ENCODE measurements around the gene ZNF185.

ZNF185 gene

DNA sequence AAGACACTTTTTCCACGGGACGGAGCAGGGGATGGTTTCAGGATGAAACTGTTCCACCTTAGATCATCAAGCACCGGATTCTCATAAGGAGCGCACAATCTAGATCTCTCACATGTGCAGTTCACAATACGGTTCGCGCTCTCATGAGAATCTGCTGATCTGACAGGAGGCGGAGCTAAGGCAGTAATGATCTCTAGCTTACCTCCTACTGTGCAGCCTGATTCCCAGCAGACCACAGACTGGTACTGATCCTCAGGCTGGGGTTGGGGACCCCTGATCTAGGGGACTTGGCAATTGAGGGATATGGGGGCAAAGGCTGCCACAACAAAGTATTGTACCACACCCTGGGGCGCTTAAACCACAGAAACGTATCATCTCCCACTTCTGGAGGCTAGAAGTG lies 25.7 kb downstream of the ZNF185 start:
- no peak overlapping the region for H3K27ac Mint-ChIP-seq
- H3K27me3 Mint-ChIP-seq (ENCODE audit: low read depth, poor library complexity) = no peaks in the 10 kb centered on the region
- H3K36me3 Mint-ChIP-seq (ENCODE audit: low read depth) = no peaks in the 10 kb centered on the region
- H3K4me1 Mint-ChIP-seq = peaks cover 24% of the 10 kb centered on the region
- H3K9me3 Mint-ChIP-seq = peaks cover 55% of the 10 kb centered on the region
- no peak overlapping the region for H3K4me3 Mint-ChIP-seq
- TF ChIP-seq, protein P1, sequence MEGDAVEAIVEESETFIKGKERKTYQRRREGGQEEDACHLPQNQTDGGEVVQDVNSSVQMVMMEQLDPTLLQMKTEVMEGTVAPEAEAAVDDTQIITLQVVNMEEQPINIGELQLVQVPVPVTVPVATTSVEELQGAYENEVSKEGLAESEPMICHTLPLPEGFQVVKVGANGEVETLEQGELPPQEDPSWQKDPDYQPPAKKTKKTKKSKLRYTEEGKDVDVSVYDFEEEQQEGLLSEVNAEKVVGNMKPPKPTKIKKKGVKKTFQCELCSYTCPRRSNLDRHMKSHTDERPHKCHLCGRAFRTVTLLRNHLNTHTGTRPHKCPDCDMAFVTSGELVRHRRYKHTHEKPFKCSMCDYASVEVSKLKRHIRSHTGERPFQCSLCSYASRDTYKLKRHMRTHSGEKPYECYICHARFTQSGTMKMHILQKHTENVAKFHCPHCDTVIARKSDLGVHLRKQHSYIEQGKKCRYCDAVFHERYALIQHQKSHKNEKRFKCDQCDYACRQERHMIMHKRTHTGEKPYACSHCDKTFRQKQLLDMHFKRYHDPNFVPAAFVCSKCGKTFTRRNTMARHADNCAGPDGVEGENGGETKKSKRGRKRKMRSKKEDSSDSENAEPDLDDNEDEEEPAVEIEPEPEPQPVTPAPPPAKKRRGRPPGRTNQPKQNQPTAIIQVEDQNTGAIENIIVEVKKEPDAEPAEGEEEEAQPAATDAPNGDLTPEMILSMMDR (IDR thresholded peaks at IDR 0.05) = no peak
- no peak for DNase-seq

DNA sequence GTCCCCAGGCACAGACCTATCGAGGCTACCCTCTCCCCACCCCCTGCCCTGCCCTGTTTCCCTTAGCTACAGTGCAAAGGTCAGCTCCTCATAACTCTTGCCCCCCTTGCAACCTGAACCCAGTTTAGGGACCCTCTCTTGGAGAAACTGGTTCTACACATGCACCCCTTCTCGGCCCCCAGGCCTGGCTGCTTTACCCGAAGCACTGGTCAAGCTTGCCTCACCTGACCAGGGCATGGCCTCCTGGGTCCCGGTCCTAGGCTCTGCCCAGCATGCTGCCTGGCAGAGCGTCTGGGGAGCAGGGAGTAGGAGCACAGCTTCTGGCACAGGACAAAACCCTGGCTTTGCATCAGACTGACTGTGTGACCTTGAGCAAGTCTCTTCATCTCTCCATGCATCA lies 28.0 kb downstream of the ZNF185 start:
- H3K4me3 Mint-ChIP-seq = no peak overlapping the region
- H3K36me3 Mint-ChIP-seq (ENCODE audit: low read depth) = no peaks in the 10 kb centered on the region
- H3K9me3 Mint-ChIP-seq = peaks cover 53% of the 10 kb centered on the region
- no peak overlapping the region for H3K27ac Mint-ChIP-seq
- DNase-seq = no peak
- H3K4me1 Mint-ChIP-seq = peaks cover 35% of the 10 kb centered on the region
- no peaks in the 10 kb centered on the region for H3K27me3 Mint-ChIP-seq (ENCODE audit: low read depth, poor library complexity)
- TF ChIP-seq, protein P1 (IDR thresholded peaks at IDR 0.05) = no peak

DNA sequence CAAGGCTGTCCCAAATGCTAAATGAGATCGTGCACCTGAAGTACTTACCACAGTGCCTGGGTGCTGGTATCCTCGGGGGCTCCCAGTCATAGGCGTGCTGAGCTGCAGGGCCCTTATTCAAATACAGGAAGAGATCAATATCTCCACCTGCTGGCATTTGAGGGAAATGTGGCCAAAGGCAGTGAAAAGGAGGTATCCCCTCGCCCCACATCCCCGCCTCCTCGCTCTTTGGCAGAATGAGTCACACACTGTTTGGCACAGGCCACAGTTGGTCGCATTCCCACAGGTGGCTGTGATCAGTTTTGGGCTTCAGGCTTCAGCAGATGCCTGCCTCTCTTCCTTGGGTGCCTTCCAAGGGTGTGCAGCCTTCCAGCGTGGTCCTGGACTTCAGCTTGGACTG lies 28.4 kb downstream of the ZNF185 start:
- no peaks in the 10 kb centered on the region for H3K36me3 Mint-ChIP-seq (ENCODE audit: low read depth)
- peaks cover 35% of the 10 kb centered on the region for H3K4me1 Mint-ChIP-seq
- DNase-seq = peak; percentile 46
- no peak overlapping the region for H3K4me3 Mint-ChIP-seq
- no peaks in the 10 kb centered on the region for H3K27me3 Mint-ChIP-seq (ENCODE audit: low read depth, poor library complexity)
- H3K9me3 Mint-ChIP-seq = peaks cover 53% of the 10 kb centered on the region
- TF ChIP-seq, protein P1 (IDR thresholded peaks at IDR 0.05) = peak; percentile 38
- H3K27ac Mint-ChIP-seq = no peak overlapping the region

DNA sequence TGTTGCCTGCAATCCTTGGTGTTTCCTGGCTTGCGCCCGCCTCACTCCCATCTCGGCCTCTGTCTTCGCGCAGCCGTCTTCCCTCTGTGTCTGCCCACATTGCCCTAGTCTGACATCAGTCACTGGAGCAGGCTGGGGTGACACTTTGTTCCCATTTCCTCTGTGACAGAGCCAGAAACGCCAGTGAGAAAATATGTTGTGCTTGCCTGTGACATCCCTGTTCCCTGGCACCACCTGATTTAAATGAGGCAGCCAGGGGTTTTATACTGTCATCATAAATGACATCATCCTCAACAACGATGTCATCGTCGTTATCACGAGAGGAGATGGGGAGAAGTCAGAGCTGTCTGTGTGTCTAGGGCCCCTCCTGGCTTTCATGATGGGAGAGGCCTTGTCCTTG lies 29.1 kb downstream of the ZNF185 start:
- Mint-ChIP-seq H3K4me1 (peaks cover 35% of the 10 kb centered on the region), H3K27me3 (ENCODE audit: low read depth, poor library complexity) (no peaks in the 10 kb centered on the region), H3K27ac (no peak overlapping the region), H3K36me3 (ENCODE audit: low read depth) (no peaks in the 10 kb centered on the region), H3K9me3 (peaks cover 55% of the 10 kb centered on the region), H3K4me3 (no peak overlapping the region)
- DNase-seq = no peak
- TF ChIP-seq, protein P1 (IDR thresholded peaks at IDR 0.05) = no peak

DNA sequence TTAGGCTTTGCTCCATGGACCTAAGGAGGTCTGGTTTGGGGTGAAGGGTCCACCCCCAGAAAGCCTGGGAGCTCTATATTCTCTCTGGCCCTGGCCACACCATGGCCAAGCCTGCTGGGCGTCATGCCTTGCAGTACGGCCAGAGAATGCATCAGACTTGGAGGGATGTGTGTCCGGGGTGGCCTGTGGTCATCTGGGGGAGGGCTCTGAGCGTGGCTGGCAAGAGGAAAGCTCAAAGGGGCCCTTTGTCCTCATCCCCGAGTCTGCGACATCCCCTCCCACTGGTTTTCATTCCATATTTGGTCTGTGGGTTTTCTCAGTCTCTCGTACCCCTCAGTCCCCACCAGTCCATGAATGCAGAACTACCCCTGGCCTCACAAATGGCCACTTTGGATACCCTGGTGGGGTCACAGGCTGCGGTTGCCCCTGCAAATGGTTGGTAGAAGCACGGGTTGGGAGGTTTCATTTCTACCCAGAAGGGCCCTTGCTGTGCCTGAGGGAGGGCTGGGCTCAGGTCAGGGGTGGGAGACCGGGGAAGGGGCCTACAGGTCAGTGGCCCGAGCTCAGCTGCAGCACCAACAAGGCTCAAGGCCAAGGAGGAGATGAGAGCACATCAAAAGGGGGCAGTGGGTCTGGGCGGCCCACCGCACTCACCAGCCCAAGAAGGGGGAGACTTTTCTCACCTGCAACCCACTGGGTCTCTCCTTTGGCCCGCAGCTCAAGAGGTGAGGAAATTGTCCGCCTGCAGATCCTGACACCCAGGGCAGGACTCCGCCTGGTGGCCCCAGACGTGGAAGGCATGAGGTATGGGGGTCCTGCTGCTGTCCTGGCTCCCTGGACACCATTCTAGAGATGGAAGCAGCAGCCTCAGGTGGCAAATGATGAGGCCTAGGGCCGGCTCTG lies 30.2 kb downstream of the ZNF185 start:
- Mint-ChIP-seq H3K4me3 (no peak overlapping the region), H3K4me1 (peaks cover 35% of the 10 kb centered on the region), H3K27me3 (ENCODE audit: low read depth, poor library complexity) (no peaks in the 10 kb centered on the region), H3K36me3 (ENCODE audit: low read depth) (peaks cover 6% of the 10 kb centered on the region), H3K27ac (no peak overlapping the region), H3K9me3 (peaks cover 61% of the 10 kb centered on the region)
- no peak for DNase-seq
- TF ChIP-seq, protein P1 (IDR thresholded peaks at IDR 0.05) = no peak

Data from nephron progenitor cell (in vitro differentiated cells).